ENCODE results near the gene USP11.

GRCh38 chrX:47224896-47225290 lies 7.9 kb upstream of the USP11 start:
- no peak for TF ChIP-seq CTCF (conservative IDR thresholded peaks at IDR 0.05; ENCODE audit: low read depth, low read length)
- no peak for TF ChIP-seq EZH2 (IDR thresholded peaks at IDR 0.05; ENCODE audit: borderline replicate concordance, low read depth, low read length, poor library complexity, severe bottlenecking)

Data from A673 (cell line).